GM19025 (cell line): Measurements from ENCODE around the gene B3GLCT.

Experiments
- ATAC-seq: cut with Tn5 transposase; IDR thresholded peaks from one replicate; pipeline ENCODE4 v1.9.1; 2021; ENCODE audit warnings: mild to moderate bottlenecking, low read depth, moderate library complexity; ENCODE audit not compliant: unreplicated experiment

Gene B3GLCT

GRCh38 chr13:31221057-31221456 lies 21.3 kb downstream of the B3GLCT start:
- ATAC-seq: no peak

- no peak for ATAC-seq
Observed at GRCh38 chr13:31223215-31223614, 23.4 kb downstream of the B3GLCT start.

- no peak for ATAC-seq
Observed at GRCh38 chr13:31223640-31224039, 23.9 kb downstream of the B3GLCT start.

- no peak for ATAC-seq
Observed at GRCh38 chr13:31224174-31224669, 24.4 kb downstream of the B3GLCT start.

- ATAC-seq: no peak
Observed at GRCh38 chr13:31224963-31225559, 25.3 kb downstream of the B3GLCT start.

GRCh38 chr13:31225998-31226675 lies 26.4 kb downstream of the B3GLCT start:
- ATAC-seq: no peak

- no peak for ATAC-seq
Observed at GRCh38 chr13:31227063-31227462, 27.3 kb downstream of the B3GLCT start.

GRCh38 chr13:31227870-31228269 lies 28.1 kb downstream of the B3GLCT start:
- no peak for ATAC-seq

- ATAC-seq: no peak
Observed at GRCh38 chr13:31234729-31235128, 35.0 kb downstream of the B3GLCT start.

- ATAC-seq: no peak
Observed at GRCh38 chr13:31236211-31236786, 36.5 kb downstream of the B3GLCT start.

GRCh38 chr13:31240921-31241320 lies 41.1 kb downstream of the B3GLCT start:
- no peak for ATAC-seq

- no peak for ATAC-seq
Observed at GRCh38 chr13:31242367-31242766, 42.6 kb downstream of the B3GLCT start.

- no peak for ATAC-seq
Observed at GRCh38 chr13:31242916-31243315, 43.1 kb downstream of the B3GLCT start.

- no peak for ATAC-seq
Observed at GRCh38 chr13:31245598-31246373, 46.0 kb downstream of the B3GLCT start.

GRCh38 chr13:31246918-31247317 lies 47.1 kb downstream of the B3GLCT start:
- no peak for ATAC-seq

- ATAC-seq: no peak
Observed at GRCh38 chr13:31248361-31248760, 48.6 kb downstream of the B3GLCT start.

- ATAC-seq: no peak
Observed at GRCh38 chr13:31248965-31249539, 49.3 kb downstream of the B3GLCT start.

GRCh38 chr13:31250435-31250834 lies 50.7 kb downstream of the B3GLCT start:
- ATAC-seq: no peak

- no peak for ATAC-seq
Observed at GRCh38 chr13:31261241-31261640, 61.5 kb downstream of the B3GLCT start.

- ATAC-seq: no peak
Observed at GRCh38 chr13:31263346-31263745, 63.6 kb downstream of the B3GLCT start.

- no peak for ATAC-seq
Observed at GRCh38 chr13:31264151-31264550, 64.4 kb downstream of the B3GLCT start.
